Mesodermal cell (in vitro differentiated cells): ENCODE results near the gene RNF13.
"Not testable (repeated sequence)": the region's sequence is repeated elsewhere in the genome, so short reads cannot be mapped to it uniquely, and the experiment has no call there.

Experiments
- H3K27ac ChIP-seq: 2 replicates; pipeline ENCODE4 v1.7.0; 2013; ENCODE audit warnings: mild to moderate bottlenecking, low read depth, low read length, moderate library complexity; ENCODE audit not compliant: severe bottlenecking
- H3K36me3 ChIP-seq: 2 replicates; pipeline ENCODE4 v1.7.1; 2013; ENCODE audit warnings: mild to moderate bottlenecking, low read length, moderate library complexity; ENCODE audit not compliant: control insufficient read depth, insufficient read depth
- H3K4me1 ChIP-seq: one replicate; pipeline ENCODE4 v1.7.1; 2013; ENCODE audit warnings: mild to moderate bottlenecking, low read length; ENCODE audit not compliant: insufficient read depth, control insufficient read depth, poor library complexity, severe bottlenecking
- H3K4me3 ChIP-seq: 2 replicates; pipeline ENCODE4 v1.7.0; 2013; ENCODE audit warnings: low read length, control low read depth, mild to moderate bottlenecking; ENCODE audit not compliant: insufficient read depth, poor library complexity, severe bottlenecking; ENCODE audit errors: extremely low read depth
- H3K9me3 ChIP-seq: 2 replicates; pipeline ENCODE4 v1.7.1; 2013; ENCODE audit warnings: mild to moderate bottlenecking, low read length, moderate library complexity; ENCODE audit not compliant: control insufficient read depth
- WGBS, 2 experiments: methylation state at CpG; one replicate each; pipeline ENCODE4 v1.1.5; 2013; ENCODE audit warnings: missing lambda C conversion rate in 2 of 2; ENCODE audit not compliant: insufficient coverage in 2 of 2; 5-methylcytosine and 5-hydroxymethylcytosine counted together

Gene RNF13

GRCh38 chr3:149867563-149867962 is 54.5 kb downstream of the RNF13 start:
- no peaks in the 10 kb centered on the region for H3K9me3 ChIP-seq
- H3K36me3 ChIP-seq, result peaks cover 6% of the 10 kb centered on the region
- H3K27ac ChIP-seq, result no peak overlapping the region
- H3K4me1 ChIP-seq, result no peaks in the 10 kb centered on the region
- H3K4me3 ChIP-seq, result no peak overlapping the region
- WGBS, 2 experiments, result no CpG with 5 or more reads among the region's 1 CpG

- 100% methylated on average over 1 of the region's 3 CpGs; no CpG with 5 or more reads in 1 of the 2 experiments for WGBS, 2 experiments
- Histone ChIP-seq H3K4me3 (no peak overlapping the region), H3K9me3 (no peaks in the 10 kb centered on the region), H3K4me1 (no peaks in the 10 kb centered on the region), H3K36me3 (peaks cover 7% of the 10 kb centered on the region), H3K27ac (no peak overlapping the region)
Observed at GRCh38 chr3:149871855-149872254, 58.8 kb downstream of the RNF13 start.

- Histone ChIP-seq H3K4me1 (no peaks in the 10 kb centered on the region), H3K27ac (no peak overlapping the region), H3K9me3 (no peaks in the 10 kb centered on the region), H3K36me3 (peaks cover 7% of the 10 kb centered on the region), H3K4me3 (no peak overlapping the region)
- WGBS, 2 experiments, result 100% methylated on average over 1 to 2 of the region's 2 CpGs
Observed at GRCh38 chr3:149872589-149872988, 59.6 kb downstream of the RNF13 start.

GRCh38 chr3:149877668-149878067 is 64.7 kb downstream of the RNF13 start:
- H3K9me3 ChIP-seq, result no peaks in the 10 kb centered on the region
- no peaks in the 10 kb centered on the region for H3K36me3 ChIP-seq
- no peak overlapping the region for H3K4me3 ChIP-seq
- no peaks in the 10 kb centered on the region for H3K4me1 ChIP-seq
- no CpG with 5 or more reads among the region's 1 CpG for WGBS, 2 experiments
- no peak overlapping the region for H3K27ac ChIP-seq

GRCh38 chr3:149879872-149880271 is 66.9 kb downstream of the RNF13 start:
- H3K4me1 ChIP-seq, result no peaks in the 10 kb centered on the region
- no peaks in the 10 kb centered on the region for H3K36me3 ChIP-seq
- no peak overlapping the region for H3K27ac ChIP-seq
- WGBS, 2 experiments, result no CpG with 5 or more reads among the region's 2 CpGs
- no peak overlapping the region for H3K4me3 ChIP-seq
- H3K9me3 ChIP-seq, result no peaks in the 10 kb centered on the region

- Histone ChIP-seq H3K27ac (no peak overlapping the region), H3K4me1 (no peaks in the 10 kb centered on the region), H3K4me3 (no peak overlapping the region), H3K36me3 (no peaks in the 10 kb centered on the region), H3K9me3 (no peaks in the 10 kb centered on the region)
- 100% methylated on average over 1 of the region's 4 CpGs; no CpG with 5 or more reads in 1 of the 2 experiments for WGBS, 2 experiments
Observed at GRCh38 chr3:149881879-149882278, 68.9 kb downstream of the RNF13 start.

GRCh38 chr3:149883134-149883533 is 70.1 kb downstream of the RNF13 start:
- no peaks in the 10 kb centered on the region for H3K36me3 ChIP-seq
- no peak overlapping the region for H3K4me3 ChIP-seq
- no peaks in the 10 kb centered on the region for H3K4me1 ChIP-seq
- no CpG with 5 or more reads among the region's 1 CpG for WGBS, 2 experiments
- no peak overlapping the region for H3K27ac ChIP-seq
- no peaks in the 10 kb centered on the region for H3K9me3 ChIP-seq

- not testable (repeated sequence) for H3K9me3 ChIP-seq
- WGBS, 2 experiments, result 83 to 85% methylated on average over 2 to 4 of the region's 5 CpGs
Observed at GRCh38 chr3:149883860-149884259, 70.8 kb downstream of the RNF13 start.

GRCh38 chr3:149884848-149885247 is 71.8 kb downstream of the RNF13 start:
- not testable (repeated sequence) for H3K4me3 ChIP-seq, H3K36me3 ChIP-seq, H3K27ac ChIP-seq, H3K4me1 ChIP-seq, H3K9me3 ChIP-seq

More at GRCh38 chr3:149883860-149884259, 70.8 kb downstream of the RNF13 start:
- H3K4me1 ChIP-seq, H3K27ac ChIP-seq, H3K36me3 ChIP-seq, H3K4me3 ChIP-seq: not testable (repeated sequence)

GRCh38 chr3:149886957-149887356 is 73.9 kb downstream of the RNF13 start:
- Histone ChIP-seq H3K9me3 (no peaks in the 10 kb centered on the region), H3K4me3 (no peak overlapping the region)
- 86 to 88% methylated on average over 7 to 8 of the region's 9 CpGs for WGBS, 2 experiments

GRCh38 chr3:149891621-149892020 is 78.6 kb downstream of the RNF13 start:
- H3K27ac ChIP-seq, result no peak overlapping the region

More at GRCh38 chr3:149886957-149887356, 73.9 kb downstream of the RNF13 start:
- H3K27ac ChIP-seq, result no peak overlapping the region
- no peaks in the 10 kb centered on the region for H3K36me3 ChIP-seq
- H3K4me1 ChIP-seq, result no peaks in the 10 kb centered on the region

GRCh38 chr3:149892371-149892770 is 79.4 kb downstream of the RNF13 start:
- Histone ChIP-seq H3K27ac (no peak overlapping the region), H3K36me3 (no peaks in the 10 kb centered on the region), H3K9me3 (no peaks in the 10 kb centered on the region), H3K4me1 (peaks cover under 1% of the 10 kb centered on the region), H3K4me3 (no peak overlapping the region)
- WGBS, 2 experiments, result 93 to 95% methylated on average over 9 of the region's 10 CpGs

More at GRCh38 chr3:149891621-149892020, 78.6 kb downstream of the RNF13 start:
- Histone ChIP-seq H3K36me3 (no peaks in the 10 kb centered on the region), H3K4me3 (no peak overlapping the region), H3K9me3 (no peaks in the 10 kb centered on the region), H3K4me1 (no peaks in the 10 kb centered on the region)
